Activated CD4-positive, alpha-beta T cell treated with anti-CD3 and anti-CD28 coated beads for 24 hours (primary cell): ENCODE results near the gene ADA.
"Not testable (repeated sequence)": the region's sequence is repeated elsewhere in the genome, so short reads cannot be mapped to it uniquely, and the experiment has no call there.

Experiments used
- DNase-seq, 2 donors: peaks; one replicate each; pipeline ENCODE4 v3.0.0-alpha.2; 2020; ENCODE audit warnings: low read depth in 2 of 2

The ADA gene

DNA sequence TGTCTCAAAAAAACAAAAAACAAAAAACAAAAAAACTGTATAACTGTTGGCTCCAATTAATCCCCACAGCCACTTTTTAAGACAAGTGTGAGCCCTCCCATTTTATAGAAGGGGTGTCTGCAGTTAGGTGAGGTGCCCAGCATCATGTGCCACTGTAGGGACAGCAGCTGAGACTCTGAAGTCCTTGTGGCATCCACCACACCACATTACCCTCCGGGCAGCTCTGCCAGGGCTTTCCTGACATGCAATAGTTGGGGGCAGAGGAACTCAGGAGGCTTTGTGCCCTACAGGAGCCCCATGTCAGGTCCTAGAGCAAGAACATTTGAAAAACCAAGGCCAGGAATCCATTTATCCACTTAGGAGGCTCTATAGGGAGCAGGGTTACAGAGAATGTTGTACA lies 51.8 kb downstream of the ADA start:
- DNase-seq = no peak

- no peak for DNase-seq
Measured at GRCh38 chr20:44598423-44599305, 52.8 kb downstream of the ADA start.

- DNase-seq = no peak
Measured at GRCh38 chr20:44597930-44598329, 53.6 kb downstream of the ADA start.

DNA sequence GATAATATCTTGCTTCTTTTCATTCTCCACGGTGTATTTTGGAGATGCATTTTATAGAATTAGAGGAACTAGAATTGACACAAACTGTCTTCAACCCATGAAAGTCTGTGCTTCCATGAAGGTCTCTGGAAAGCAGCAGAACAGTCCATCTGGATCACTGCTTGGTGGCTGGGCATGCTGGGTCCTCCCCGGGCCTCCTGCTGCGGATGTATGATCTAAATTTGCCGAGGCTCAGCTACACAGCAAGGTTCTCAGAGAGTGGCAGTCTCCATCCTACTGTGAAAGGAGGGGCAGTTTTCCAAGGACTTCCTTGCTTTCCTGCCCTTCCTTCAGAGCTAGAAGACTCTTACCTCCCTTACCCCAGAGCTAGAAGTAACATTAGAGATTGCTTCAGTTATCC lies 54.0 kb downstream of the ADA start:
- no peak for DNase-seq

- no peak for DNase-seq
Measured at GRCh38 chr20:44596876-44597275, 54.6 kb downstream of the ADA start.

DNA sequence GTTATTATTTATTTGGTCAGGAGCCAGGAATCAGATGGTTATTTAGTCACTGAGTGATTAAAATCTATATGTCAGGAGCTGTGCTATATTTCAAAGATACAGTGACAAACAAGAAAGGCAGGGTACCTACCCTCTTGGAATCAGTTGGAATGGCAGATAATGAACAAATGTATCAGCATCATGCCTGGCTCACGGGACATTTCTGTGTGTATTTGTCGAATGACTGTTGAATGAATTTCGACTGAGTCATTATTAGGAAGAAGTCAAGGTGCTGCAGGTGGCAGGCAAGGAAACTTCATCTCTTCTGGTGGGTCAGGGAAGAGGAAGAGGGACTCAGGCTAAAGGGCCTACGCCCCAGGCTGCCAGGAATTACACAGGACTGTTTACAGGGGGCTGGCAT lies 55.5 kb downstream of the ADA start:
- DNase-seq = no peak

DNA sequence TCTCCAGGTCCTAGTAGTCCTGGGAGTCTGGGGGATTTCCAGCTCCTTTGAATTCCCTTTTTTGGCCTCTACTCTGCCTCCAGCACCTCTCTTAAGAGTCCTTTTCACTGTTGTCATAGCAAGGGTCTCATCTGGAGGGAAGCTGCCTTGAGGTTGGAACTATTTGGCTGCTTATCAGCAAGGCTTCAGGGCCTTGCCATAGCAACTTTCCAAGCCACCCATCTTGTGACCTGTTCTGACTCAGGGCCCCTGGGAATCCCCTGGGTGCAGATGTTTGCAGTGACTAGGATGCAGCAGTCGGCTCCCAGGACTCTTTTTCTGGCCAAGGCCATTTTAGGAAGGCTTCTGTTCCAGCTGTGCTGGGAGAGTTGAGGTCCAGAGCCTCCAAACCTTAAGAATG lies 56.8 kb downstream of the ADA start:
- DNase-seq = no peak

GRCh38 chr20:44593751-44594150 lies 57.7 kb downstream of the ADA start:
- no peak for DNase-seq

GRCh38 chr20:44592366-44592765 lies 59.1 kb downstream of the ADA start:
- DNase-seq = no peak

GRCh38 chr20:44590980-44591778 lies 60.3 kb downstream of the ADA start:
- DNase-seq = no peak

DNA sequence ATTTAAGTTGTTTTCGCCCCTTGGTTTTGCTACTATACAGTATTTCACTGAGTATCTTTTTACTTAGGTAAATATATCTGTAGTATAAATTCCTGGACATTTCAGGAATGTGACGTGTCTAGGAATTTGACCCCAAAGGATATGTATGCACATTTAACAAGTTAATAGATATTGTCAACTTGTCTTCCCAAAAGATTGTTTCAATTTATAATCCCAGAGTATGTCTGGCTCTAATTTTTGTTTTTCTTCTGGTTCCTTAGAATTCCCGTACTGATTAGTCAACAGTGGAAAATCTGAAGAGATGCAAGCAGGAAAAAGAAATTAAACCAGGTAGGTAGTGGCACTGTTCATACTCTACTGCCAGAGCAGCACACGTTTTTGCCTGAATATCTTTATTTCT lies 62.0 kb downstream of the ADA start:
- no peak for DNase-seq

DNA sequence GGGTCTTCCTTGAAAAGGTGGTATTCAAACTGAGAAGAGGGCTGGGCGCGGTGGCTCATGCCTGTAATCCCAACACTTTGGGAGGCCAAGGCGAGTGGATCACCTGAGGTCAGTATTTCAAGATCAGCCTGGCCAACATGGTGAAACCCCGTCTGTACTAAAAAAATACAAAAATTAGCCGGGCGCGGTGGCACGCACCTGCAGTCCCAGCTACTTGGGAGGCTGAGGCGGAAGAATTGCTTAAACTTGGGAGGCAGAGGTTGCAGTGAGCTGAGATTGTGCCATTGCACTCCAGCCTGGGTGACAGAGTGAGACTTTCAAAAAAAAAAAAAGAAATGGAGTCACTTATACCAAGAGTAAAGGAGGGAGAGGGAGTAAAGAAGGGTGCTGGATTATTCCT lies 63.2 kb downstream of the ADA start:
- not testable (repeated sequence) for DNase-seq

GRCh38 chr20:44587035-44587980 lies 64.2 kb downstream of the ADA start:
- no peak for DNase-seq

DNA sequence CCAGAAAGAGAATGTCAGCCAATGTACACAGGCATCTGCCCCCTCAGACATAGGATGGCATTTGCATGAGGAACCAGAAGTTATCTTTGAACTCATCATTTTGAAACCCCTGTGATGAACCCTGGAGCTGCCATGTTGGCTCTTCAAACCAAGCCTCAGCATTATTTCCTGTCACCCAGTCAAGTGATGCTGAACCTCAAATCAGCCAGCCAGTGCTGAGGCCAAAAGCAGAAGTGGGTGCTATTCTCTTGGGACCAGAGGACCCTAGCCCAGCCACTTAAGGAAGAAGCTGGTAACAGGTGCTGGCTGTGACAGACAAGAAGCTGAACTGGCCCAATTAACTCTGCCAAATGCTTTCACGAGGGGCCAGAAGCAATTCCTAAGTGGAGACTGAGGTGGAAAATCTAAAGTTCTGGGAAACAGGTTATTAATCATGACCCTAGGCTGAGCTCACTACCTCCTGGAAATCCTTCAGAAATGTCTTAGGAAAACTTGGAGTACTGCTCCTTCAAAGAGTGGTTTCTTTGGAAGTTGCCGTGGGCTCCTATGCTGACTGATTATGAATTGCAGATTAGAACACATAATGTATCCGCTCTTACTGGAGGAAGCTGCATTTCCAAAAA lies 65.1 kb downstream of the ADA start:
- no peak for DNase-seq

DNA sequence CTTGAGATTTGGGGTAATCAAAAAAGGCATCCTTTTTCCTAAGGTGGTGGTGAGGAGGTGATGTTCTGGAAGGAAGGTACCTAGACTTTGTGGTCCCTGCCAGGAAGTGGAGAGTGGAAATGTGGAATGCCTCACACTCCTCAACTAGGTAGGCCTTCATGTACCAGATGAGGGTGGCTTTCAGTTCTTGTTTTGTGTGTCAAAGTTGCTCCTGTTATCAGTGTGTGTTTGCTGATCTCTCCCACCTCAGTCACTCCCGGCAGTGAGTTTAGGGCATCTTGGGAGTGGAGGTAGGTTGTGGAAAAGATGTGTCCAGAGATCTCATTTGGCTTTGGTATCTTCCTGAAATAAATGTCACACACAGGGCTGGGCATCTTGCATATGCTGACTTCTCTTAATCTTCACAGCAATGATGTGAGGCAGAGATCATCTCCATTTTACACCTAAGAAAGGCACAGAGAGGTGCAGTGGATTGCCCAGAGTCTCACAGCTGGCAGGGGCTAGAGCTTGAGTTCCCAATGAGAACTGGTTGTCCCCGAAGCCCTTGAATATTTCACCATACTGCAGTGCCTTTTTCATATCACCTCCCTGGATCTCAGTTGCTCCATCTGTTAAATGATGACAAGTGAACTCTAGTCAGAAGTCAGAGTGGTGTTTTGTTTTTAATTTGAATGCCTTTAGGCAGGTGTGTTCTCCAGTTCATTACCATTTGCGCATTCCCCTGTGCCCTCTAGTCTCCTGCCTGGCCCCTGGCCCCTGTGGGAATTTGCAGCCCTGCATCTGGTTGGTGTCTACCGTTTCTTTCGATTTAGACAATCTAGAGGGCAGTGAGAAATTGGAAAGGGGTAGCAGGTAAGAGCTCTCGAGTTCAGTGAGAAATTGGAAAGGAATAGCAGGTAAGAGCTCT lies 66.2 kb downstream of the ADA start:
- no peak for DNase-seq

DNA sequence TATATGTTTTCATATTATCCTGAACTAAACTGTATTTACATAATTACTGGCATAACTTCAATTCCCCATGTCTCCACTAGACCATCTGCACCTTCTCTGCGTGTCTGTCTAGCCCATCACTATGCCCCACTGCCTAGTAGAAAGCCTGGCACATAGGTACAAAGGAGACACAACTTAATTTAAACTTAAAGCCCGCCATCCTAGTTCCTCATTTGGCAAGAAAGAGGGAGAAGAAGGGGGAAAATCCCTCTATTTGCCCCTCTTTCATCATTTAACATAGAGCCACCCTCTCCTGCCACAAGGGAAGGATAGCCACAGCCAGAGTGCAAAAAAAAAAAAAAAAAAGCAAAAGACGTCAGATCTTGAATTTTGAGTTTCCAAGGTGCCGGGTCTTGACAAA lies 67.3 kb downstream of the ADA start:
- DNase-seq = no peak

DNA sequence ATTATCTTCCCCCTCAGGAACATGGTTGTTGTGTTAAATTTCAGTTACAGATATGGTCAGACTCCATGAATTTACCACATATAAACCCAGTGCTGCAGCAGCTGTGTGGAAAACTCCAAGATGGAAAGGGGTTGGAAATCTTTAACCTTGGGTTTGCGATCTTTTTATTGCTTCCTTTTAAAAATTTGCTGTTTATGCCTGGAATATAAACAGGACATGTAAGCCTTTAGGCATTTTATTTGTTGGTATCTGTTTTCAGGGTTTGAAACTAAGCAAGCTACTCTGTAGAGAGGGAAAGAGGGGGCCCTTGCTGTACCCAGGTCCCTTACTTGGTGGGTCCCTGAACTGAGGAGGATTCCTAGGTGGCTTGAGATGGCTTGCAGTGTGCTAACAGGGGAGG lies 68.3 kb downstream of the ADA start:
- no peak for DNase-seq

DNA sequence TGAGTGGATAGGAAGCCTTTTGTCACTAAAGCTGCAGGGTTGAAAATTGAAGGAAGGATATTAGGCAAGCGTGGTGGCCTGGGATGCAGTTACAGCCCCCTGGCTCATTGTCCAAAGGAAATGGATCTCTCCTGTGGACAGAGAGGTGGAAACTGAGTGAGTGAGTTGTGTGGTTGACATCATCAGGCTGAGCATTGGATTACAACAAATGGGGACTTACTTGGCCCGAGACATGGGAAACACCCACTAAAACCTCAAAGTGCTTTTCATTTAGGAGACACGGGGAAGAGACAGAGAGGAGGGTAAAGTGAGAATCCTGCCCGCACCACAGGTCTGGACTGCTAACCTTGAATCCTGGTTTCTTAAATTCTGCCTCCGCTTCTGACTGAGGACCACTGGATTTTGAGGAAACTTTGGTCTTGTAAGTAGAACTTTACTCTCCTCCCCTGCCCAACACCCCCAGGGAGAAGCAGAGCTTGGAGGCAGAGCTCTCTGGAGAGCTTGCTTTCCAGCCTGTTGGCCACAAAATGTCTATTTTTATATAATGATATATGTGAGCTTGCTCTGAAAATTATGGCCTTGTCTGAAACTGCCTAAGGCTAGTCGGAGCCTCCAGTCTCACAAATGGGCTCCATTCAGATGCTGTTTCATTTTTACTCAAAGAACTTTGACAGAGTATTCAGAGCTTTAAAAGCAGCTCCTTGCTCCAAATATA lies 69.0 kb downstream of the ADA start, which contains the start of gene PKIG:
Gene PKIG (plus strand): TSS at position 269 of the 715 bp plus-strand sequence. CDS start 31,978 bp downstream, outside the sequence.
- DNase-seq = no peak

DNA sequence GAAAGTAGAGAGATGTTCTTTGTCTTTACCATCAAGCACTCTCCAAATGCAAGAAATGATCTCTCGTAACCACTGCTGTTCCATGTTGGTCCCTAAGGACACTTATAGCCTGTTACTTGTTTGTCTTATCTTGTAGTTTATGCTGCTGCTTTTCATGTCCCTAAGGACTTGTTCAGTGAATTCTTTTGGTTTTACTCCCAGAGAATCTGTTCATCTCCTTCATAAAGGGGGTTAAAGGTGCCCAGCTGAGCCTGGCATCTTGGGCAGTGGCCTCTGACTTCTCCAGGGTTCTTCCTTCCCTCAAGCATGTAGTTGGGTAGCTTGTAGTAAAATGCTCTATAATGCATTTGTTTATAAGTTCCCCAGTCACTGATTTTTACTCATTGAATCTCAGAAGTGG lies 70.0 kb downstream of the ADA start:
- no peak for DNase-seq
